Fibroblast of lung (primary cell): ENCODE data around the gene TAS1R1.

Source experiments
- CTCF ChIP-seq, 2 donors: IDR thresholded peaks in 1 of 2; conservative IDR thresholded peaks in 1 of 2; 1 replicate in 1 of 2; 2 replicates in 1 of 2; pipeline ENCODE4 v1.5.1; 2011 to 2012; ENCODE audit warnings: low read length in 2 of 2, control low read depth in 1 of 2, inconsistent platforms in 1 of 2, low read depth in 1 of 2, mild to moderate bottlenecking in 1 of 2
- EZH2 ChIP-seq: IDR thresholded peaks from 2 replicates; pipeline ENCODE4 v1.5.1; 2012; ENCODE audit warnings: low read length, control low read depth, mild to moderate bottlenecking; ENCODE audit errors: missing control alignments

GRCh38 chr1:6602669-6603237, 47.6 kb downstream of the TAS1R1 start, which contains the start of gene KLHL21:
- TF ChIP-seq CTCF (conservative IDR thresholded peaks at IDR 0.05 in 1 of 2, IDR thresholded peaks at IDR 0.05 in 1 of 2; ENCODE audit: low read depth in 1 of 2, low read length in 2 of 2) (no peak), EZH2 (no peak)
